AG09319 (cell line): ENCODE results near the gene PPP1CB.
A peak's percentile ranks its signal among the peaks of the same experiment; 100 is the strongest.

Experiments
- DNase-seq: peaks from one replicate; pipeline ENCODE4 v3.0.0-alpha.2; 2010; ENCODE audit warnings: low read depth; ENCODE audit errors: extremely low read depth
- CTCF ChIP-seq: IDR thresholded peaks from 2 replicates; pipeline ENCODE4 v1.5.1; 2011; ENCODE audit warnings: low read depth, mild to moderate bottlenecking, inconsistent platforms, low read length, moderate library complexity

The PPP1CB gene

GRCh38 chr2:28810384-28811285 lies 59.0 kb downstream of the PPP1CB start, which contains the start of gene SPDYA:
SPDYA (plus strand) TSS chr2:28810834; CDS start chr2:28816015, 5,181 bp downstream.
- no peak for TF ChIP-seq CTCF
- DNase-seq, result no peak

GRCh38 chr2:28818053-28818452 lies 66.4 kb downstream of the PPP1CB start:
- no peak for DNase-seq
- TF ChIP-seq CTCF, result no peak

- no peak for DNase-seq
- TF ChIP-seq CTCF, result peak; percentile 65
Measured at GRCh38 chr2:28821295-28821958, 69.8 kb downstream of the PPP1CB start.

GRCh38 chr2:28822036-28822435 lies 70.4 kb downstream of the PPP1CB start:
- no peak for DNase-seq
- no peak for TF ChIP-seq CTCF

- no peak for DNase-seq
- no peak for TF ChIP-seq CTCF
Measured at GRCh38 chr2:28824207-28824606, 72.6 kb downstream of the PPP1CB start.

- no peak for TF ChIP-seq CTCF
- DNase-seq, result no peak
Measured at GRCh38 chr2:28824870-28825269, 73.2 kb downstream of the PPP1CB start.

GRCh38 chr2:28828382-28828781 lies 76.8 kb downstream of the PPP1CB start:
- DNase-seq, result no peak

More at GRCh38 chr2:28828382-28828781, 76.8 kb downstream of the PPP1CB start:
- no peak for TF ChIP-seq CTCF
